ENCODE results near the gene AATK.

DNA sequence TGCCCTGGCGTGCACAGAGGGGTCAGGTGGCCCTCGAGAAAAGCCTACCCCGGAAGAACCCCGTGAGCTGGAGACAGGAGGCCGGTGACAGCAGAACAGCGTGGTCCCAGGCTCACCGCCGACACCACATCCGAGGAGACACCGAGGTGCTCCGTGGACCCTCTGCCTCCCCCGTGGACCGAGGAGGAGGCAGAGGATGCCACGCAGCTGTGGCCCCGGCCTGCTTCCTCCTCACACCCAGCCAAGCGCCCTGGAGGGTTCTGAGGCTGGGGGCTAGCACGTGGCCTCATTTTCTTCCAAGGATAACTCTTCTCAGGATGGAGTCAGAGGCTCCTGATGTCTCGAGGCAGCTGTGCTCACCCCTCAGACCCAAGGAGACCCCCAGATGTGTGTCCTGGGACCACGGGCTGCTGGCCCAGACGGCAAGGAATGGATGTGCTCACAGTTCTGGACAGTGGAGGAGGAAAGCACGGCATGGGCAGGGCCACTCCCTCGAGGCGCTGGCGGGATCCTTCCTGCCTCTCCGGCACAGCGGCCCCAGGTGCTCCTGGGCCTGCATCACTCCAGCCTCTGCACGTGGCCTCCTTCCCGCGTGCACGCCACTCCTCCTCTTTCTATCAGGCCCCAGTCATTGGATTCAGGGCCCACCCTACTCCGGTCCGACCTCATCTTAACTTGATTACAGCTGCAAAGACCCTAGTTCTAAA lies 5.1 kb downstream of the AATK start:
- TF ChIP-seq, protein P1, sequence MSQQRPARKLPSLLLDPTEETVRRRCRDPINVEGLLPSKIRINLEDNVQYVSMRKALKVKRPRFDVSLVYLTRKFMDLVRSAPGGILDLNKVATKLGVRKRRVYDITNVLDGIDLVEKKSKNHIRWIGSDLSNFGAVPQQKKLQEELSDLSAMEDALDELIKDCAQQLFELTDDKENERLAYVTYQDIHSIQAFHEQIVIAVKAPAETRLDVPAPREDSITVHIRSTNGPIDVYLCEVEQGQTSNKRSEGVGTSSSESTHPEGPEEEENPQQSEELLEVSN (IDR thresholded peaks at IDR 0.05; ENCODE audit: borderline replicate concordance, low read depth): no peak
- TF ChIP-seq, protein P2, sequence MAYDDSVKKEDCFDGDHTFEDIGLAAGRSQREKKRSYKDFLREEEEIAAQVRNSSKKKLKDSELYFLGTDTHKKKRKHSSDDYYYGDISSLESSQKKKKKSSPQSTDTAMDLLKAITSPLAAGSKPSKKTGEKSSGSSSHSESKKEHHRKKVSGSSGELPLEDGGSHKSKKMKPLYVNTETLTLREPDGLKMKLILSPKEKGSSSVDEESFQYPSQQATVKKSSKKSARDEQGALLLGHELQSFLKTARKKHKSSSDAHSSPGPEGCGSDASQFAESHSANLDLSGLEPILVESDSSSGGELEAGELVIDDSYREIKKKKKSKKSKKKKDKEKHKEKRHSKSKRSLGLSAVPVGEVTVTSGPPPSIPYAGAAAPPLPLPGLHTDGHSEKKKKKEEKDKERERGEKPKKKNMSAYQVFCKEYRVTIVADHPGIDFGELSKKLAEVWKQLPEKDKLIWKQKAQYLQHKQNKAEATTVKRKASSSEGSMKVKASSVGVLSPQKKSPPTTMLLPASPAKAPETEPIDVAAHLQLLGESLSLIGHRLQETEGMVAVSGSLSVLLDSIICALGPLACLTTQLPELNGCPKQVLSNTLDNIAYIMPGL (CRISPR knock-in tag; IDR thresholded peaks at IDR 0.05; ENCODE audit: borderline replicate concordance): no peak
- TF ChIP-seq, protein P3, sequence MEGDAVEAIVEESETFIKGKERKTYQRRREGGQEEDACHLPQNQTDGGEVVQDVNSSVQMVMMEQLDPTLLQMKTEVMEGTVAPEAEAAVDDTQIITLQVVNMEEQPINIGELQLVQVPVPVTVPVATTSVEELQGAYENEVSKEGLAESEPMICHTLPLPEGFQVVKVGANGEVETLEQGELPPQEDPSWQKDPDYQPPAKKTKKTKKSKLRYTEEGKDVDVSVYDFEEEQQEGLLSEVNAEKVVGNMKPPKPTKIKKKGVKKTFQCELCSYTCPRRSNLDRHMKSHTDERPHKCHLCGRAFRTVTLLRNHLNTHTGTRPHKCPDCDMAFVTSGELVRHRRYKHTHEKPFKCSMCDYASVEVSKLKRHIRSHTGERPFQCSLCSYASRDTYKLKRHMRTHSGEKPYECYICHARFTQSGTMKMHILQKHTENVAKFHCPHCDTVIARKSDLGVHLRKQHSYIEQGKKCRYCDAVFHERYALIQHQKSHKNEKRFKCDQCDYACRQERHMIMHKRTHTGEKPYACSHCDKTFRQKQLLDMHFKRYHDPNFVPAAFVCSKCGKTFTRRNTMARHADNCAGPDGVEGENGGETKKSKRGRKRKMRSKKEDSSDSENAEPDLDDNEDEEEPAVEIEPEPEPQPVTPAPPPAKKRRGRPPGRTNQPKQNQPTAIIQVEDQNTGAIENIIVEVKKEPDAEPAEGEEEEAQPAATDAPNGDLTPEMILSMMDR (IDR thresholded peaks at IDR 0.05): no peak
- TF ChIP-seq EP300 (IDR thresholded peaks at IDR 0.05) (no peak), RAD21 (conservative IDR thresholded peaks at IDR 0.05 in 1 of 2, IDR thresholded peaks at IDR 0.05 in 1 of 2) (no peak), TP53 (CRISPR knock-in tag; IDR thresholded peaks at IDR 0.05) (no peak), POLR2A (IDR thresholded peaks at IDR 0.05; ENCODE audit: low read length) (no peak), GATA3 (IDR thresholded peaks at IDR 0.05; ENCODE audit: borderline replicate concordance) (no peak), HOXA7 (CRISPR knock-in tag; IDR thresholded peaks at IDR 0.05) (no peak), CHD2 (IDR thresholded peaks at IDR 0.05; ENCODE audit: low read length, partially characterized antibody) (no peak), SREBF2 (IDR thresholded peaks at IDR 0.05) (no peak), SMC3 (IDR thresholded peaks at IDR 0.05) (no peak)

Data from A549 (cell line).